K562 (cell line): ENCODE measurements around the gene COPS4. TPM values are rescaled to one million over a fixed set of nuclear protein-coding genes. Genes with fewer than 3 reads are reported as not detected.
A peak's percentile ranks its signal among the peaks of the same experiment; 100 is the strongest.

ENCODE experiments used
- ETV5 ChIP-seq: sonication (generic); formaldehyde crosslinking; IDR thresholded peaks from 2 replicates; pipeline ENCODE4 v1.4.0; 2020; ENCODE audit warnings: low read depth, mild to moderate bottlenecking, missing genetic modification reagents
- FOXK1 ChIP-seq: sonication (generic); formaldehyde crosslinking; IDR thresholded peaks from 2 replicates; pipeline ENCODE4 v1.8.0; 2022; ENCODE audit warnings: missing genetic modification reagents, mild to moderate bottlenecking, borderline replicate concordance
- HDAC2 ChIP-seq: fragments of 450-650 bp; IDR thresholded peaks from 2 replicates; pipeline ENCODE4 v1.6.1; 2016; ENCODE audit warnings: mild to moderate bottlenecking
- HIVEP1 ChIP-seq: fragments of 250-450 bp; sonication (Bioruptor Pico); IDR thresholded peaks from 2 replicates; pipeline ENCODE4 v1.4.0; 2020; ENCODE audit warnings: mild to moderate bottlenecking
- HMG20B ChIP-seq: fragments of 250-450 bp; sonication (Bioruptor Pico); IDR thresholded peaks from 2 replicates; pipeline ENCODE4 v1.5.0; 2021; ENCODE audit warnings: mild to moderate bottlenecking
- MIER1 ChIP-seq: fragments of 450-650 bp; IDR thresholded peaks from 2 replicates; pipeline ENCODE4 v1.6.1; 2016; ENCODE audit warnings: antibody characterized with exemption, mild to moderate bottlenecking, low read depth
- PCBP1 ChIP-seq: fragments of 200-400 bp; formaldehyde crosslinking; IDR thresholded peaks from 2 replicates; pipeline ENCODE4 v1.6.1; 2018; ENCODE audit warnings: mild to moderate bottlenecking, low read depth, low read length; ENCODE audit not compliant: poor library complexity, severe bottlenecking
- POLR2G ChIP-seq: fragments of 200-400 bp; formaldehyde crosslinking; IDR thresholded peaks from 2 replicates; pipeline ENCODE4 v1.6.1; 2017; ENCODE audit warnings: low read depth, mild to moderate bottlenecking, antibody characterized with exemption, low read length, moderate library complexity
- RBM15 ChIP-seq: fragments of 200-400 bp; formaldehyde crosslinking; IDR thresholded peaks from 2 replicates; pipeline ENCODE4 v1.6.1; 2018; ENCODE audit warnings: mild to moderate bottlenecking, low read length, moderate library complexity; ENCODE audit not compliant: insufficient read depth
- TEAD4 ChIP-seq, 2 experiments: sonication (generic) in 1 of 2; formaldehyde crosslinking in 1 of 2; IDR thresholded peaks; 2 replicates each; pipeline versions ENCODE4 v1.6.1 to v1.8.0; 2012 to 2022; ENCODE audit warnings: borderline replicate concordance in 1 of 2, inconsistent platforms in 1 of 2, low read length in 1 of 2, mild to moderate bottlenecking in 1 of 2, missing genetic modification reagents in 1 of 2
- ZNF212 ChIP-seq: fragments of 450-650 bp; formaldehyde crosslinking; IDR thresholded peaks from 2 replicates; pipeline ENCODE4 v1.4.0; 2020; ENCODE audit warnings: mild to moderate bottlenecking
- ZNF707 ChIP-seq: fragments of 250-450 bp; sonication (Bioruptor Pico); conservative IDR thresholded peaks from 2 replicates; pipeline ENCODE4 v1.8.0; 2022; ENCODE audit warnings: inconsistent platforms, mild to moderate bottlenecking, moderate library complexity
- ZZZ3 ChIP-seq: fragments of 450-650 bp; IDR thresholded peaks from 2 replicates; pipeline ENCODE4 v1.6.1; 2016; ENCODE audit warnings: antibody characterized with exemption, mild to moderate bottlenecking, moderate library complexity
- polyA plus RNA-seq, 8 experiments: library from polyadenylated mRNA; depleted of rRNA in 4 of 8; stranded (reverse) in 5 of 8; unstranded in 3 of 8; fragments of >200 nt; fragmentation: Nextera tagmentation in 2 of 8; fragmentation: Illumina TruSeq in 1 of 8; extraction: Ambion mirVana in 2 of 8; extraction: Trizol in 1 of 8; gene quantifications; 2 replicates each; pipeline versions ENCODE4 v1.2.1 to v1.2.3, GENCODE V29; 2011 to 2014; ENCODE audit warnings: inconsistent platforms in 1 of 8, missing spikeins in 1 of 8
- total RNA-seq, 7 experiments: library from RNA; depleted of rRNA in 6 of 7; stranded (reverse); fragments of >200 nt in 6 of 7; fragmentation: Illumina TruSeq in 2 of 7; extraction: Trizol in 2 of 7; gene quantifications; 2 replicates each; pipeline versions ENCODE4 v1.2.1 to v1.2.3, GENCODE V29; 2011 to 2021; ENCODE audit warnings: low replicate concordance in 1 of 7
- TF ChIP-seq, protein P1 (sequence below): fragments of 450-650 bp; formaldehyde crosslinking; IDR thresholded peaks from 2 replicates; pipeline ENCODE4 v1.4.0; 2022; ENCODE audit warnings: missing genetic modification characterization
- TF ChIP-seq, protein P2 (sequence below): fragments of 250-450 bp; sonication (Bioruptor Pico); IDR thresholded peaks from 2 replicates; pipeline ENCODE4 v1.4.0; 2020
- TF ChIP-seq, protein P3 (sequence below): fragments of 450-650 bp; IDR thresholded peaks from 2 replicates; pipeline ENCODE4 v1.7.1; 2018; ENCODE audit warnings: mild to moderate bottlenecking, low read depth; ENCODE audit not compliant: partially characterized antibody
- TF ChIP-seq, protein P4 (sequence below): fragments of 450-650 bp; formaldehyde crosslinking; conservative IDR thresholded peaks from 2 replicates; pipeline ENCODE4 v1.4.0; 2022; ENCODE audit warnings: mild to moderate bottlenecking, missing genetic modification characterization
- TF ChIP-seq, protein P5 (sequence below): fragments of 250-450 bp; sonication (Bioruptor Pico); IDR thresholded peaks from 2 replicates; pipeline ENCODE4 v1.4.0; 2020; ENCODE audit warnings: mild to moderate bottlenecking, moderate library complexity, borderline replicate concordance

The COPS4 gene
- total and polyA plus RNA-seq, 9 of the 15 experiments (the other 6 are each of a cell fraction or from before 2014, with no cell fraction given): 44.7 to 180 (median 70.9) TPM

DNA sequence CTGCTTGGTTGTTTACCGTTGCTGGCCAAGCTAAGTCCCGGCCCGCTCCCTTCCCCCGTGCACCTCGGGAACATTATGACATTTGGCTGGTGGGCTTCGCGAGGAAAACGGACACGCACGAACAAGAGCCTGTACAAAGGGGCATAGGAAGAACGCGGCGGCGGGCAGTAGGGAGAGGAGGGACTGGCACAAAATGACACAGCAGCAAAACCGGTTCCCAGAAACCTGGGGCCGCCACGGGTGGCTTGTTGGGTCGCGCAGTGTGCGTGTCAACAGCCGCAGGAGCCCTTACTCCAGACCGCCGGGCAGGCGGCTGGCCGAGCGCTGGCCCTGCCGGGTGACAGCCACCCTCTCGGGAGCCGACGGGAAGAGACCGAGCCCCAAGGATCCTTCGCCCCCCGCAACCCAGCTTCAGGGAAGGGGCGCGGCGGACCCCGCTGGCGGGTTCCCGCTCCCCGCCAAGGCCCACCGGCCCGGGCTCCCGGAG lies 22.7 kb upstream of the COPS4 start (continued):
- TF ChIP-seq, protein P1, sequence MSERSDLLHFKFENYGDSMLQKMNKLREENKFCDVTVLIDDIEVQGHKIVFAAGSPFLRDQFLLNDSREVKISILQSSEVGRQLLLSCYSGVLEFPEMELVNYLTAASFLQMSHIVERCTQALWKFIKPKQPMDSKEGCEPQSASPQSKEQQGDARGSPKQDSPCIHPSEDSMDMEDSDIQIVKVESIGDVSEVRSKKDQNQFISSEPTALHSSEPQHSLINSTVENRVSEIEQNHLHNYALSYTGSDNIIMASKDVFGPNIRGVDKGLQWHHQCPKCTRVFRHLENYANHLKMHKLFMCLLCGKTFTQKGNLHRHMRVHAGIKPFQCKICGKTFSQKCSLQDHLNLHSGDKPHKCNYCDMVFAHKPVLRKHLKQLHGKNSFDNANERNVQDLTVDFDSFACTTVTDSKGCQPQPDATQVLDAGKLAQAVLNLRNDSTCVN: no peak
- TF ChIP-seq HDAC2 (0 out of 2 replicates have a peak, but pooled peaks have one; percentile 48), ZZZ3 (no peak), ZNF212 (CRISPR knock-in tag) (no peak), PCBP1 (peak; percentile 87), TEAD4 (IDR thresholded peaks at IDR 0.05; ENCODE audit: low read length) (no peak), TEAD4 (CRISPR knock-in tag; IDR thresholded peaks at IDR 0.05; ENCODE audit: borderline replicate concordance) (no peak), HIVEP1 (CRISPR knock-in tag) (no peak), ETV5 (CRISPR knock-in tag) (no peak), MIER1 (no peak), POLR2G (no peak), RBM15 (no peak), ZNF707 (CRISPR knock-in tag) (no peak), FOXK1 (CRISPR knock-in tag) (no peak), HMG20B (no peak)
- TF ChIP-seq, protein P2, sequence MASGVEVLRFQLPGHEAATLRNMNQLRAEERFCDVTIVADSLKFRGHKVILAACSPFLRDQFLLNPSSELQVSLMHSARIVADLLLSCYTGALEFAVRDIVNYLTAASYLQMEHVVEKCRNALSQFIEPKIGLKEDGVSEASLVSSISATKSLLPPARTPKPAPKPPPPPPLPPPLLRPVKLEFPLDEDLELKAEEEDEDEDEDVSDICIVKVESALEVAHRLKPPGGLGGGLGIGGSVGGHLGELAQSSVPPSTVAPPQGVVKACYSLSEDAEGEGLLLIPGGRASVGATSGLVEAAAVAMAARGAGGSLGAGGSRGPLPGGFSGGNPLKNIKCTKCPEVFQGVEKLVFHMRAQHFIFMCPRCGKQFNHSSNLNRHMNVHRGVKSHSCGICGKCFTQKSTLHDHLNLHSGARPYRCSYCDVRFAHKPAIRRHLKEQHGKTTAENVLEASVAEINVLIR (CRISPR knock-in tag): no peak
- TF ChIP-seq, protein P3, sequence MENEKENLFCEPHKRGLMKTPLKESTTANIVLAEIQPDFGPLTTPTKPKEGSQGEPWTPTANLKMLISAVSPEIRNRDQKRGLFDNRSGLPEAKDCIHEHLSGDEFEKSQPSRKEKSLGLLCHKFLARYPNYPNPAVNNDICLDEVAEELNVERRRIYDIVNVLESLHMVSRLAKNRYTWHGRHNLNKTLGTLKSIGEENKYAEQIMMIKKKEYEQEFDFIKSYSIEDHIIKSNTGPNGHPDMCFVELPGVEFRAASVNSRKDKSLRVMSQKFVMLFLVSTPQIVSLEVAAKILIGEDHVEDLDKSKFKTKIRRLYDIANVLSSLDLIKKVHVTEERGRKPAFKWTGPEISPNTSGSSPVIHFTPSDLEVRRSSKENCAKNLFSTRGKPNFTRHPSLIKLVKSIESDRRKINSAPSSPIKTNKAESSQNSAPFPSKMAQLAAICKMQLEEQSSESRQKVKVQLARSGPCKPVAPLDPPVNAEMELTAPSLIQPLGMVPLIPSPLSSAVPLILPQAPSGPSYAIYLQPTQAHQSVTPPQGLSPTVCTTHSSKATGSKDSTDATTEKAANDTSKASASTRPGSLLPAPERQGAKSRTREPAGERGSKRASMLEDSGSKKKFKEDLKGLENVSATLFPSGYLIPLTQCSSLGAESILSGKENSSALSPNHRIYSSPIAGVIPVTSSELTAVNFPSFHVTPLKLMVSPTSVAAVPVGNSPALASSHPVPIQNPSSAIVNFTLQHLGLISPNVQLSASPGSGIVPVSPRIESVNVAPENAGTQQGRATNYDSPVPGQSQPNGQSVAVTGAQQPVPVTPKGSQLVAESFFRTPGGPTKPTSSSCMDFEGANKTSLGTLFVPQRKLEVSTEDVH: no peak
- TF ChIP-seq, protein P4, sequence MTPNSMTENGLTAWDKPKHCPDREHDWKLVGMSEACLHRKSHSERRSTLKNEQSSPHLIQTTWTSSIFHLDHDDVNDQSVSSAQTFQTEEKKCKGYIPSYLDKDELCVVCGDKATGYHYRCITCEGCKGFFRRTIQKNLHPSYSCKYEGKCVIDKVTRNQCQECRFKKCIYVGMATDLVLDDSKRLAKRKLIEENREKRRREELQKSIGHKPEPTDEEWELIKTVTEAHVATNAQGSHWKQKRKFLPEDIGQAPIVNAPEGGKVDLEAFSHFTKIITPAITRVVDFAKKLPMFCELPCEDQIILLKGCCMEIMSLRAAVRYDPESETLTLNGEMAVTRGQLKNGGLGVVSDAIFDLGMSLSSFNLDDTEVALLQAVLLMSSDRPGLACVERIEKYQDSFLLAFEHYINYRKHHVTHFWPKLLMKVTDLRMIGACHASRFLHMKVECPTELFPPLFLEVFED: no peak
- TF ChIP-seq, protein P5, sequence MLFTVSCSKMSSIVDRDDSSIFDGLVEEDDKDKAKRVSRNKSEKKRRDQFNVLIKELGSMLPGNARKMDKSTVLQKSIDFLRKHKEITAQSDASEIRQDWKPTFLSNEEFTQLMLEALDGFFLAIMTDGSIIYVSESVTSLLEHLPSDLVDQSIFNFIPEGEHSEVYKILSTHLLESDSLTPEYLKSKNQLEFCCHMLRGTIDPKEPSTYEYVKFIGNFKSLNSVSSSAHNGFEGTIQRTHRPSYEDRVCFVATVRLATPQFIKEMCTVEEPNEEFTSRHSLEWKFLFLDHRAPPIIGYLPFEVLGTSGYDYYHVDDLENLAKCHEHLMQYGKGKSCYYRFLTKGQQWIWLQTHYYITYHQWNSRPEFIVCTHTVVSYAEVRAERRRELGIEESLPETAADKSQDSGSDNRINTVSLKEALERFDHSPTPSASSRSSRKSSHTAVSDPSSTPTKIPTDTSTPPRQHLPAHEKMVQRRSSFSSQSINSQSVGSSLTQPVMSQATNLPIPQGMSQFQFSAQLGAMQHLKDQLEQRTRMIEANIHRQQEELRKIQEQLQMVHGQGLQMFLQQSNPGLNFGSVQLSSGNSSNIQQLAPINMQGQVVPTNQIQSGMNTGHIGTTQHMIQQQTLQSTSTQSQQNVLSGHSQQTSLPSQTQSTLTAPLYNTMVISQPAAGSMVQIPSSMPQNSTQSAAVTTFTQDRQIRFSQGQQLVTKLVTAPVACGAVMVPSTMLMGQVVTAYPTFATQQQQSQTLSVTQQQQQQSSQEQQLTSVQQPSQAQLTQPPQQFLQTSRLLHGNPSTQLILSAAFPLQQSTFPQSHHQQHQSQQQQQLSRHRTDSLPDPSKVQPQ: no peak
